ENCODE data around the gene ZFP36L1.

ZFP36L1 gene

DNA sequence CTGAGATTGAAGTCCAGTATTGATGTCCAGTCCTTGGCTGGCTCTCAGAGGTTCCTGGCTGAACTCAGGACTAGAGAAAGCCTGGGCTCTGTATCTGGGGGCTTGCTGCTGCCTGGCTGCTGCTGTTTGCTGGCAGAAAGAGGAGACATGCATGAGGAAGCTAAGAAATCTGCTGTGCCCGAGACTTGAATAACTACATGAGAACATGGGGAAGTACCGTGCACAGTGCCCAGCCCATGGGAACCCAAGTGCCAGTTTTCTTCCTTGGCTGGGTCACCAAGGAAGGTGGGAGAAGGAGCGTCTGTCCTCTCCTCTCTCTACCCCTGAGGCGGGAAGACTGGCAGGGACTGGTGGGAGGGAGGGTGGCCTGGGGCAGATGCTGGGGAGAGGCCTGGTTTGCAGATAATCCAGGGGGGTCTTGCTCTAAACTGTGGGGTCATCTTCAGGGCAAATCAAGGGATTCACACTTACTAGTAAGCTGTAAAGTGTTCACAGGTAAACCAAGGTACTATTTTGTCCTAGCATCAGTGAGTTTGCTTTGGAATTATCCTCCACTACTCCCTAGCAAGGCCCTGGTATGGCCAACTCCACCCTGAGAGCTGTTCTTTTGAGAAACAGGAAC lies 13.8 kb upstream of the ZFP36L1 start:
- no peak overlapping the region for H3K4me3 ChIP-seq (ENCODE audit: low read length)
- TF ChIP-seq, protein P1, sequence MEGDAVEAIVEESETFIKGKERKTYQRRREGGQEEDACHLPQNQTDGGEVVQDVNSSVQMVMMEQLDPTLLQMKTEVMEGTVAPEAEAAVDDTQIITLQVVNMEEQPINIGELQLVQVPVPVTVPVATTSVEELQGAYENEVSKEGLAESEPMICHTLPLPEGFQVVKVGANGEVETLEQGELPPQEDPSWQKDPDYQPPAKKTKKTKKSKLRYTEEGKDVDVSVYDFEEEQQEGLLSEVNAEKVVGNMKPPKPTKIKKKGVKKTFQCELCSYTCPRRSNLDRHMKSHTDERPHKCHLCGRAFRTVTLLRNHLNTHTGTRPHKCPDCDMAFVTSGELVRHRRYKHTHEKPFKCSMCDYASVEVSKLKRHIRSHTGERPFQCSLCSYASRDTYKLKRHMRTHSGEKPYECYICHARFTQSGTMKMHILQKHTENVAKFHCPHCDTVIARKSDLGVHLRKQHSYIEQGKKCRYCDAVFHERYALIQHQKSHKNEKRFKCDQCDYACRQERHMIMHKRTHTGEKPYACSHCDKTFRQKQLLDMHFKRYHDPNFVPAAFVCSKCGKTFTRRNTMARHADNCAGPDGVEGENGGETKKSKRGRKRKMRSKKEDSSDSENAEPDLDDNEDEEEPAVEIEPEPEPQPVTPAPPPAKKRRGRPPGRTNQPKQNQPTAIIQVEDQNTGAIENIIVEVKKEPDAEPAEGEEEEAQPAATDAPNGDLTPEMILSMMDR (IDR thresholded peaks at IDR 0.05; ENCODE audit: insufficient read depth, low read depth, low read length, missing control alignments), result no peak
- no peak for DNase-seq (ENCODE audit: low read depth)

DNA sequence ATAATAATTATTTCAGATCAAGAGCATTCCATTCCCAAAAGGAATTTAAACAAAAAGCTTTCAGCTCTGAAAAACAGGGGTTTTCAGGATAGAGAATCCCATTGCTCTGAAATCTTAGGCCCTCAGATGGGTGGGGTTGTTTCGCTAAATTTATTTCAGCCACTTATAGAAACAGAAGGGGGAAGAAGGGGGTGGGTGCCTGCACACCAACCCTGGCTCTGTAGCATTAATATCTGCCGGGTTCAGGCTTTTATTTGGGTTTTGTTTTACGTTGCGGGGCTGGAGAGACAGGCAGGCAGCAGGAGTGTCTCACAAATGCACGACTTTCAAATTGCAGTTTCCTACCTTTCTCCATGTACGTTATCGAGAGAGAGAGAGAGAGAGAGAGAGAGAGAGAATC lies 12.5 kb upstream of the ZFP36L1 start:
- H3K4me3 ChIP-seq (ENCODE audit: low read length), result no peak overlapping the region
- DNase-seq (ENCODE audit: low read depth), result no peak
- TF ChIP-seq, protein P1 (IDR thresholded peaks at IDR 0.05; ENCODE audit: insufficient read depth, low read depth, low read length, missing control alignments), result no peak

DNA sequence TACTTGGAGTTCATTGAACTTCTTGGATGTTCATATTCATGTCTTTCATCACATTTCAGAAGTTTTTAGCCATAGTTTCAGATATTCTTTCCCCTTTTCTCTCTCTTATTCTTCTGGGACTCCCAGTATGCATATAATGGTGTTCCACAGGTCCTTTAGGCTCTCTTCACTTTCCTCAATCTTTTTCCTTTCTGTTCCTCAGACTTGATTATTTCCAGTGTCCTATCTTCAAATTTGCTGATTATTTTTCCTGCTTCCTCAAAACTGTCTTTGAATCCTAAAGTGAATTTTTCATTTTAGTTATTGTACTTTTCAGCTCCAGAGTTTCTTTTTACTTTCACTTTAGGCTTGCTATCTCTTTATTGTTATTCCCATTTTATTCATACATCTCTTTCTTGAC lies 8.8 kb upstream of the ZFP36L1 start:
- no peak overlapping the region for H3K4me3 ChIP-seq (ENCODE audit: low read length)
- DNase-seq (ENCODE audit: low read depth), result no peak
- TF ChIP-seq, protein P1 (IDR thresholded peaks at IDR 0.05; ENCODE audit: insufficient read depth, low read depth, low read length, missing control alignments), result no peak

DNA sequence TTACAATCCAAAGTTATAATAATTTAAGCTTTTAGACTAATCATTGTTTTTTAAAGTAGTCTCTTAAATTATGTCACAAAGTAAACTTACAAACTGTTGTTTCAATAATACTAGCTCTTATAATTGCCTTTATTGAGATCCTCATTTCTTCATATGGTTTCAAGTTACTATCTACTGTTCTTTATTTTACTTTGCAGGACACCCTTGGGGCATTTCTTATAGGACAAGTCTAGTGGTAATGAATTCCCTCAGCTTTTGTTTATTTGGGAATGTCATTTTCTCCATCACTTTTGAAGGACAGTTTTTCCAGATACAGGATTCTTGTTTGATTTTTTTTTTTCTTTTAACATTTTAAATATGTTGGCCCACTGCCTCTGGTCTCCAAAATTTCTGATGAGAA lies 8.1 kb upstream of the ZFP36L1 start:
- no peak overlapping the region for H3K4me3 ChIP-seq (ENCODE audit: low read length)
- TF ChIP-seq, protein P1 (IDR thresholded peaks at IDR 0.05; ENCODE audit: insufficient read depth, low read depth, low read length, missing control alignments), result no peak
- DNase-seq (ENCODE audit: low read depth), result no peak

DNA sequence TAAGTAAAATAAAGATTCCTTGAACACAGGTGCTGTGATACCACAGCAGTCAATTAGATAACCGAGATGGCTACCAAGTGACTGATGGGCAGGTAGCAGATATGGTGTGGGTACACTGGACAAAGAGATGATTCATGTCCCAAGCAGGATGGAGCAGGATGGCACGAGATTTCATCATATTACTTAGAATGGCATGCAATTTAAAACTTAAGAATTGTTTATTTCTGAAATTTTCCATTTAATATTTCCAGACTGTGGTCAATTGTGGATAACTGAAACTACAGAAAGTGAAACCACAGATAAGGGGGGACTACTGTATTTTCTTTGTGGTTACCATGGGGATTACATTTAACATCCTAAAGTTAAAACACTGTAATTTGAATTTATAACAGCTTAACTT lies 7.5 kb upstream of the ZFP36L1 start:
- peak; percentile 57 for DNase-seq (ENCODE audit: low read depth)
- H3K4me3 ChIP-seq (ENCODE audit: low read length), result no peak overlapping the region
- TF ChIP-seq, protein P1 (IDR thresholded peaks at IDR 0.05; ENCODE audit: insufficient read depth, low read depth, low read length, missing control alignments), result no peak

DNA sequence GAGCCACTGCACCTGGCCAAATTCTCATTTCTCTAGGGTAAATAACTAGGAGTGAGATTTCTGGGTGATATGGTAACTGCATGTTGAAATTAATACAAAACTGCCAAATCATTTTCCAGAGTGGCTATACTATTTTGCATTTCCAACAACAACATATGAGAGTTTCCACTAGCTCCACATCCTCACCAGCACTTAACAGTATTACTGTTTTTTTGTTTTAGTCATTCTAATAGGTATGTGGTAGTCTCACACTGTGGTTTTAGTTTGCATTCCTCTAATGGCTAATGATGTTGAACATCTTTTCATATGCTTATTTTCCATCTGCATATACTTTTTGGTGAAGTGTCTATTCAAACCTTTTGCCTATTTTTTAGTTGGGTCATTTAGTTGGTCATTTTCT lies 5.8 kb upstream of the ZFP36L1 start:
- TF ChIP-seq, protein P1 (IDR thresholded peaks at IDR 0.05; ENCODE audit: insufficient read depth, low read depth, low read length, missing control alignments), result no peak
- no peak overlapping the region for H3K4me3 ChIP-seq (ENCODE audit: low read length)
- DNase-seq (ENCODE audit: low read depth), result no peak

DNA sequence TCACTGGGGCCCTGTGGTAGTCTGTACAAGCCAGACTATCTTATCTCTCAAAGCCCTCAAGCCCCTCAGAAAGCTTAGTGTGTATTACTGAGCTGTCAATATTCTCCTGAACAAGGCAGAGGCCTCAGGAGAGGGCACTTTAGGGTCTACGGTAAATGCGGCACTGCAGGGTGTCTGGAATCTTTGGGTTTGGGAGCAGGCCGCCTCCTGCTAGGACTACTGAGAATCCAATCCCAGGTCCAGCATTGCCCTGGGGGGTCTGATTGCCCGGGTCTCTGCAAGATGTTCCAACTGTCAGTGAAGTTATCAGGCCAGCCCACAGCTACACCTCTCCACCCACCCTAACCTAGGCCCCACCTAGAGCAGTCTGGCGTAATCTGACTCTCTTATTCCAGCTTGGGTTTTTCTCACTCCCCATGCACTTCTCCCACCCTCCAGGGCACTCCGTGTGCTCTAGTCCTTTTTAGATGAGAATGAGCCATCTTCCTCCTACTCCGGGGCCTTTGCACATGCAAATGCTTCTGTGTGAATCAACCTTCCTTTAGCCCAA lies 4.3 kb upstream of the ZFP36L1 start:
- no peak for DNase-seq (ENCODE audit: low read depth)
- H3K4me3 ChIP-seq (ENCODE audit: low read length), result no peak overlapping the region
- TF ChIP-seq, protein P1 (IDR thresholded peaks at IDR 0.05; ENCODE audit: insufficient read depth, low read depth, low read length, missing control alignments), result no peak
